Measurements from ENCODE around the gene RALGPS2.

RALGPS2 gene

GRCh38 chr1:178690496-178690895, 34.5 kb upstream of the RALGPS2 start:
- Histone ChIP-seq H3K27ac (ENCODE audit: low read depth, low read length) (no peak overlapping the region), H3K36me3 (ENCODE audit: control insufficient read depth in 1 of 2, insufficient read depth in 2 of 2, low read length in 2 of 2) (no peaks in the 10 kb centered on the region), H3K4me3 (ENCODE audit: low read depth in 1 of 2, low read length in 2 of 2) (no peak overlapping the region), H3K4me1 (ENCODE audit: control insufficient read depth in 1 of 2, insufficient read depth in 2 of 2, low read length in 2 of 2) (no peaks in the 10 kb centered on the region), H3K9me3 (ENCODE audit: control insufficient read depth in 1 of 2, low read length in 2 of 2) (no peaks in the 10 kb centered on the region), H3K27me3 (ENCODE audit: control insufficient read depth in 1 of 2, insufficient read depth in 2 of 2, low read length in 2 of 2) (no peaks in the 10 kb centered on the region), H3K9ac (ENCODE audit: low read depth in 1 of 2, low read length in 2 of 2) (no peak overlapping the region)

- Histone ChIP-seq H3K9ac (ENCODE audit: low read depth in 1 of 2, low read length in 2 of 2) (no peak overlapping the region), H3K4me1 (ENCODE audit: control insufficient read depth in 1 of 2, insufficient read depth in 2 of 2, low read length in 2 of 2) (no peaks in the 10 kb centered on the region), H3K9me3 (ENCODE audit: control insufficient read depth in 1 of 2, low read length in 2 of 2) (no peaks in the 10 kb centered on the region)
Observed at GRCh38 chr1:178692564-178693327, 32.3 kb upstream of the RALGPS2 start.

GRCh38 chr1:178693366-178693765, 31.7 kb upstream of the RALGPS2 start:
- no peaks in the 10 kb centered on the region for H3K36me3 ChIP-seq (ENCODE audit: control insufficient read depth in 1 of 2, insufficient read depth in 2 of 2, low read length in 2 of 2)
- no peaks in the 10 kb centered on the region for H3K9me3 ChIP-seq (ENCODE audit: control insufficient read depth in 1 of 2, low read length in 2 of 2)
- H3K27ac ChIP-seq (ENCODE audit: low read depth, low read length): no peak overlapping the region
- no peak overlapping the region for H3K9ac ChIP-seq (ENCODE audit: low read depth in 1 of 2, low read length in 2 of 2)
- no peaks in the 10 kb centered on the region for H3K4me1 ChIP-seq (ENCODE audit: control insufficient read depth in 1 of 2, insufficient read depth in 2 of 2, low read length in 2 of 2)
- H3K27me3 ChIP-seq (ENCODE audit: control insufficient read depth in 1 of 2, insufficient read depth in 2 of 2, low read length in 2 of 2): no peaks in the 10 kb centered on the region
- no peak overlapping the region for H3K4me3 ChIP-seq (ENCODE audit: low read depth in 1 of 2, low read length in 2 of 2)

More at GRCh38 chr1:178692564-178693327, 32.3 kb upstream of the RALGPS2 start:
- Histone ChIP-seq H3K4me3 (ENCODE audit: low read depth in 1 of 2, low read length in 2 of 2) (no peak overlapping the region), H3K27ac (ENCODE audit: low read depth, low read length) (no peak overlapping the region), H3K36me3 (ENCODE audit: control insufficient read depth in 1 of 2, insufficient read depth in 2 of 2, low read length in 2 of 2) (no peaks in the 10 kb centered on the region), H3K27me3 (ENCODE audit: control insufficient read depth in 1 of 2, insufficient read depth in 2 of 2, low read length in 2 of 2) (no peaks in the 10 kb centered on the region)

- Histone ChIP-seq H3K9me3 (ENCODE audit: control insufficient read depth in 1 of 2, low read length in 2 of 2) (no peaks in the 10 kb centered on the region), H3K27ac (ENCODE audit: low read depth, low read length) (no peak overlapping the region), H3K4me3 (ENCODE audit: low read depth in 1 of 2, low read length in 2 of 2) (no peak overlapping the region), H3K27me3 (ENCODE audit: control insufficient read depth in 1 of 2, insufficient read depth in 2 of 2, low read length in 2 of 2) (no peaks in the 10 kb centered on the region), H3K36me3 (ENCODE audit: control insufficient read depth in 1 of 2, insufficient read depth in 2 of 2, low read length in 2 of 2) (no peaks in the 10 kb centered on the region), H3K9ac (ENCODE audit: low read depth in 1 of 2, low read length in 2 of 2) (no peak overlapping the region), H3K4me1 (ENCODE audit: control insufficient read depth in 1 of 2, insufficient read depth in 2 of 2, low read length in 2 of 2) (no peaks in the 10 kb centered on the region)
Observed at GRCh38 chr1:178694923-178695525, 30.0 kb upstream of the RALGPS2 start.

GRCh38 chr1:178702146-178702545, 22.9 kb upstream of the RALGPS2 start:
- no peaks in the 10 kb centered on the region for H3K27me3 ChIP-seq (ENCODE audit: control insufficient read depth in 1 of 2, insufficient read depth in 2 of 2, low read length in 2 of 2)
- no peaks in the 10 kb centered on the region for H3K4me1 ChIP-seq (ENCODE audit: control insufficient read depth in 1 of 2, insufficient read depth in 2 of 2, low read length in 2 of 2)
- no peak overlapping the region for H3K27ac ChIP-seq (ENCODE audit: low read depth, low read length)
- H3K9me3 ChIP-seq (ENCODE audit: control insufficient read depth in 1 of 2, low read length in 2 of 2): no peaks in the 10 kb centered on the region
- H3K9ac ChIP-seq (ENCODE audit: low read depth in 1 of 2, low read length in 2 of 2): no peak overlapping the region
- H3K36me3 ChIP-seq (ENCODE audit: control insufficient read depth in 1 of 2, insufficient read depth in 2 of 2, low read length in 2 of 2): no peaks in the 10 kb centered on the region
- no peak overlapping the region for H3K4me3 ChIP-seq (ENCODE audit: low read depth in 1 of 2, low read length in 2 of 2)

- Histone ChIP-seq H3K27me3 (ENCODE audit: control insufficient read depth in 1 of 2, insufficient read depth in 2 of 2, low read length in 2 of 2) (no peaks in the 10 kb centered on the region), H3K9ac (ENCODE audit: low read depth in 1 of 2, low read length in 2 of 2) (no peak overlapping the region), H3K4me3 (ENCODE audit: low read depth in 1 of 2, low read length in 2 of 2) (no peak overlapping the region), H3K27ac (ENCODE audit: low read depth, low read length) (no peak overlapping the region), H3K9me3 (ENCODE audit: control insufficient read depth in 1 of 2, low read length in 2 of 2) (no peaks in the 10 kb centered on the region), H3K36me3 (ENCODE audit: control insufficient read depth in 1 of 2, insufficient read depth in 2 of 2, low read length in 2 of 2) (no peaks in the 10 kb centered on the region), H3K4me1 (ENCODE audit: control insufficient read depth in 1 of 2, insufficient read depth in 2 of 2, low read length in 2 of 2) (no peaks in the 10 kb centered on the region)
Observed at GRCh38 chr1:178704833-178705232, 20.2 kb upstream of the RALGPS2 start.

- H3K27me3 ChIP-seq (ENCODE audit: control insufficient read depth in 1 of 2, insufficient read depth in 2 of 2, low read length in 2 of 2): no peaks in the 10 kb centered on the region
- no peak overlapping the region for H3K27ac ChIP-seq (ENCODE audit: low read depth, low read length)
- no peaks in the 10 kb centered on the region for H3K36me3 ChIP-seq (ENCODE audit: control insufficient read depth in 1 of 2, insufficient read depth in 2 of 2, low read length in 2 of 2)
- H3K9ac ChIP-seq (ENCODE audit: low read depth in 1 of 2, low read length in 2 of 2): no peak overlapping the region
- no peaks in the 10 kb centered on the region for H3K4me1 ChIP-seq (ENCODE audit: control insufficient read depth in 1 of 2, insufficient read depth in 2 of 2, low read length in 2 of 2)
- no peak overlapping the region for H3K4me3 ChIP-seq (ENCODE audit: low read depth in 1 of 2, low read length in 2 of 2)
- no peaks in the 10 kb centered on the region for H3K9me3 ChIP-seq (ENCODE audit: control insufficient read depth in 1 of 2, low read length in 2 of 2)
Observed at GRCh38 chr1:178706432-178706831, 18.6 kb upstream of the RALGPS2 start.

- Histone ChIP-seq H3K4me3 (ENCODE audit: low read depth in 1 of 2, low read length in 2 of 2) (no peak overlapping the region), H3K9ac (ENCODE audit: low read depth in 1 of 2, low read length in 2 of 2) (no peak overlapping the region), H3K9me3 (ENCODE audit: control insufficient read depth in 1 of 2, low read length in 2 of 2) (no peaks in the 10 kb centered on the region), H3K4me1 (ENCODE audit: control insufficient read depth in 1 of 2, insufficient read depth in 2 of 2, low read length in 2 of 2) (no peaks in the 10 kb centered on the region), H3K27ac (ENCODE audit: low read depth, low read length) (no peak overlapping the region), H3K36me3 (ENCODE audit: control insufficient read depth in 1 of 2, insufficient read depth in 2 of 2, low read length in 2 of 2) (no peaks in the 10 kb centered on the region), H3K27me3 (ENCODE audit: control insufficient read depth in 1 of 2, insufficient read depth in 2 of 2, low read length in 2 of 2) (no peaks in the 10 kb centered on the region)
Observed at GRCh38 chr1:178713259-178713658, 11.8 kb upstream of the RALGPS2 start.

GRCh38 chr1:178714453-178714852, 10.6 kb upstream of the RALGPS2 start:
- Histone ChIP-seq H3K9ac (ENCODE audit: low read depth in 1 of 2, low read length in 2 of 2) (no peak overlapping the region), H3K27ac (ENCODE audit: low read depth, low read length) (no peak overlapping the region), H3K27me3 (ENCODE audit: control insufficient read depth in 1 of 2, insufficient read depth in 2 of 2, low read length in 2 of 2) (no peaks in the 10 kb centered on the region), H3K4me1 (ENCODE audit: control insufficient read depth in 1 of 2, insufficient read depth in 2 of 2, low read length in 2 of 2) (no peaks in the 10 kb centered on the region), H3K36me3 (ENCODE audit: control insufficient read depth in 1 of 2, insufficient read depth in 2 of 2, low read length in 2 of 2) (no peaks in the 10 kb centered on the region), H3K9me3 (ENCODE audit: control insufficient read depth in 1 of 2, low read length in 2 of 2) (no peaks in the 10 kb centered on the region), H3K4me3 (ENCODE audit: low read depth in 1 of 2, low read length in 2 of 2) (no peak overlapping the region)

- Histone ChIP-seq H3K4me1 (ENCODE audit: control insufficient read depth in 1 of 2, insufficient read depth in 2 of 2, low read length in 2 of 2) (no peaks in the 10 kb centered on the region), H3K9me3 (ENCODE audit: control insufficient read depth in 1 of 2, low read length in 2 of 2) (no peaks in the 10 kb centered on the region), H3K9ac (ENCODE audit: low read depth in 1 of 2, low read length in 2 of 2) (no peak overlapping the region)
Observed at GRCh38 chr1:178716111-178716510, 8.9 kb upstream of the RALGPS2 start.

More at GRCh38 chr1:178716111-178716510, 8.9 kb upstream of the RALGPS2 start:
- Histone ChIP-seq H3K4me3 (ENCODE audit: low read depth in 1 of 2, low read length in 2 of 2) (no peak overlapping the region), H3K27me3 (ENCODE audit: control insufficient read depth in 1 of 2, insufficient read depth in 2 of 2, low read length in 2 of 2) (no peaks in the 10 kb centered on the region), H3K27ac (ENCODE audit: low read depth, low read length) (no peak overlapping the region), H3K36me3 (ENCODE audit: control insufficient read depth in 1 of 2, insufficient read depth in 2 of 2, low read length in 2 of 2) (no peaks in the 10 kb centered on the region)

All from duodenal mucosa (tissue), 2 donors.